Activated CD8-positive, alpha-beta T cell treated with anti-CD3 and anti-CD28 coated beads for 36 hours (primary cell): ENCODE measurements around the gene NKX1-1. TPM values are rescaled to one million over a fixed set of nuclear protein-coding genes. Genes with fewer than 3 reads are reported as not detected.

Experiments used
- ATAC-seq: fragments of 200-7000 bp; cut with Tn5 transposase; one replicate; pipeline ENCODE4 v1.10.0; 2021; ENCODE audit warnings: mild to moderate bottlenecking, moderate library complexity
- CTCF ChIA-PET: fragments of 350-600 bp; sonication (Branson Sonifier 250); formaldehyde crosslinking; loops from one replicate; lab custom pipeline; 2021; ENCODE audit warnings: antibody characterized with exemption; lab: Charles Lee
- POLR2A ChIA-PET: fragments of 350-600 bp; sonication (Branson Sonifier 250); formaldehyde crosslinking; loops from one replicate; lab custom pipeline; 2021; ENCODE audit warnings: antibody characterized with exemption; lab: Charles Lee
- DNase-seq: peaks from one replicate; pipeline ENCODE4 v3.0.0-alpha.2; 2020
- H3K27ac Mint-ChIP-seq: one replicate; pipeline ENCODE4 v1.8.0; 2021; ENCODE audit warnings: mild to moderate bottlenecking, mixed read lengths
- H3K27me3 Mint-ChIP-seq: one replicate; pipeline ENCODE4 v1.8.0; 2021; ENCODE audit warnings: mixed read lengths
- H3K36me3 Mint-ChIP-seq: one replicate; pipeline ENCODE4 v1.8.0; 2021; ENCODE audit warnings: low read depth, mixed read lengths
- H3K4me1 Mint-ChIP-seq: one replicate; pipeline ENCODE4 v1.8.0; 2021; ENCODE audit warnings: low read depth, mixed read lengths
- H3K4me3 Mint-ChIP-seq: one replicate; pipeline ENCODE4 v1.8.0; 2021; ENCODE audit warnings: mild to moderate bottlenecking, moderate library complexity, mixed read lengths
- H3K9me3 Mint-ChIP-seq: one replicate; pipeline ENCODE4 v1.8.0; 2021; ENCODE audit warnings: mixed read lengths
- CTCF ChIP-seq: fragments of 200-600 bp; IDR thresholded peaks from one replicate; pipeline ENCODE4 v1.8.0; 2022; ENCODE audit warnings: antibody characterized with exemption, mild to moderate bottlenecking
- intact Hi-C: fragments of 100-400 bp; cut with micrococcal nuclease; formaldehyde crosslinking; loops from one replicate; pipeline ENCODE4 v1.10.0; 2022
- total RNA-seq, 2 experiments: library from RNA; stranded (reverse); gene quantifications; one replicate each; pipeline ENCODE4 v1.2.3, GENCODE V29; 2021

The NKX1-1 gene
- total RNA-seq, 2 experiments from 2014 or later, result not detected

GRCh38 chr4:1379801-1380331 lies 26.4 kb downstream of the NKX1-1 start:
- no peak for DNase-seq
- TF ChIP-seq CTCF, result no peak
- intact Hi-C loops, result no loop called here
- H3K4me1 Mint-ChIP-seq, result no peaks in the 10 kb centered on the region
- ChIA-PET POLR2A (no interaction called here), CTCF (no interaction called here)
- H3K4me3 Mint-ChIP-seq, result no peak overlapping the region
- no peaks in the 10 kb centered on the region for H3K36me3 Mint-ChIP-seq
- no peak for ATAC-seq
- no peaks in the 10 kb centered on the region for H3K27me3 Mint-ChIP-seq
- no peak overlapping the region for H3K27ac Mint-ChIP-seq
- no peaks in the 10 kb centered on the region for H3K9me3 Mint-ChIP-seq

- no peak overlapping the region for H3K4me3 Mint-ChIP-seq
- no peaks in the 10 kb centered on the region for H3K9me3 Mint-ChIP-seq
- intact Hi-C loops, result no loop called here
- TF ChIP-seq CTCF, result no peak
- H3K36me3 Mint-ChIP-seq, result no peaks in the 10 kb centered on the region
- no peaks in the 10 kb centered on the region for H3K27me3 Mint-ChIP-seq
- DNase-seq, result no peak
- H3K4me1 Mint-ChIP-seq, result no peaks in the 10 kb centered on the region
- ATAC-seq, result no peak
- ChIA-PET CTCF (no interaction called here), POLR2A (no interaction called here)
- H3K27ac Mint-ChIP-seq, result no peak overlapping the region
These were observed 26.9 kb downstream of the NKX1-1 start for GRCh38 chr4:1379351-1379781.

GRCh38 chr4:1378559-1379231 lies 27.5 kb downstream of the NKX1-1 start:
- TF ChIP-seq CTCF, result no peak

GRCh38 chr4:1377606-1378261 lies 28.5 kb downstream of the NKX1-1 start:
- intact Hi-C loops, result no loop called here
- Mint-ChIP-seq H3K9me3 (no peaks in the 10 kb centered on the region), H3K27me3 (no peaks in the 10 kb centered on the region), H3K27ac (no peak overlapping the region), H3K36me3 (peaks cover 5% of the 10 kb centered on the region), H3K4me1 (no peaks in the 10 kb centered on the region), H3K4me3 (no peak overlapping the region)
- DNase-seq (no peak), ATAC-seq (no peak)
- ChIA-PET CTCF (no interaction called here), POLR2A (no interaction called here)
- no peak for TF ChIP-seq CTCF

More at GRCh38 chr4:1378559-1379231, 27.5 kb downstream of the NKX1-1 start:
- Mint-ChIP-seq H3K27ac (no peak overlapping the region), H3K4me3 (no peak overlapping the region), H3K36me3 (peaks cover under 1% of the 10 kb centered on the region), H3K4me1 (no peaks in the 10 kb centered on the region), H3K9me3 (no peaks in the 10 kb centered on the region), H3K27me3 (no peaks in the 10 kb centered on the region)
- DNase-seq (no peak), ATAC-seq (no peak)
- intact Hi-C loops, result no loop called here
- POLR2A ChIA-PET, result no interaction called here
- CTCF ChIA-PET, result no interaction called here
